ENCODE data around the gene GCAT. TPM values are rescaled to one million over a fixed set of nuclear protein-coding genes. Genes with fewer than 3 reads are reported as not detected.

The GCAT gene
- total and polyA plus RNA-seq, 2 of the 13 experiments (the other 11 are each of a cell fraction or from before 2014, with no cell fraction given) = 28.0 to 50.3 TPM

DNA sequence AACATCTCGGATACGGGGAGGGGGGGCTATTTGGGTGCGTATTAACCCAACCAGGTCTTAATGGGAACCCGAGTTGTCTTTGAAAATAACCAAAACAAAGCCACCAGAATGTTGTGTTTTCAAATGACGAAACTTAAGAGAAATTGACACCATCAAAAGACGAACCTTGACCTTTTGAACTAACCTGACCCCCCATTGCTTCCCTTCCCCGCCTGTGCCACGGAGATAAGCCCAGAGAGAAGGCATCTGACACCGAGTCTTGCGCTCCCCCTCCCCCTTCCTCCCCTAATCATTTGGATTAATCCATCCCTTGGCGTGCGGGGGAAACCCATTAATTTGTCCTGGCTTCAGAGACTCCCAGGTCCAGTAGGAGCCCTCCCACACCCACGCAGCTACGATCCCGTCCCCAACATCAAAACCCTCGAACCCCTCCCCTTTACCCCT lies 4.5 kb upstream of the GCAT start (continued):
- TF ChIP-seq MAFK (conservative IDR thresholded peaks at IDR 0.05 in 1 of 2, IDR thresholded peaks at IDR 0.05 in 1 of 2; ENCODE audit: low read length in 2 of 2) (no peak), MAZ (IDR thresholded peaks at IDR 0.05; ENCODE audit: borderline replicate concordance, low read depth, low read length) (no peak), MAZ (CRISPR knock-in tag; IDR thresholded peaks at IDR 0.05; ENCODE audit: low read depth) (peak; percentile 52), ZNF569 (CRISPR knock-in tag; IDR thresholded peaks at IDR 0.05; ENCODE audit: borderline replicate concordance) (no peak), RBFOX2 (IDR thresholded peaks at IDR 0.05; ENCODE audit: low read depth, low read length) (no peak), ZNF879 (CRISPR knock-in tag; IDR thresholded peaks at IDR 0.05) (no peak), FOXJ3 (CRISPR knock-in tag; IDR thresholded peaks at IDR 0.05; ENCODE audit: borderline replicate concordance) (no peak; the same call in 1 of the 2 replicates), PPARG (CRISPR knock-in tag; conservative IDR thresholded peaks at IDR 0.05) (no peak), ZNF878 (CRISPR knock-in tag; IDR thresholded peaks at IDR 0.05) (0 out of 2 replicates have a peak, but pooled peaks have one; percentile 44), ZNF510 (CRISPR knock-in tag; IDR thresholded peaks at IDR 0.05; ENCODE audit: low read depth) (no peak), ZNF143 (CRISPR knock-in tag; IDR thresholded peaks at IDR 0.05) (no peak), ZFAT (CRISPR knock-in tag; conservative IDR thresholded peaks at IDR 0.05) (no peak), ATF7 (IDR thresholded peaks at IDR 0.05) (no peak), ATF7 (CRISPR knock-in tag; IDR thresholded peaks at IDR 0.05) (no peak), ETV5 (CRISPR knock-in tag; IDR thresholded peaks at IDR 0.05; ENCODE audit: borderline replicate concordance) (no peak; the same call in 1 of the 2 replicates), ARID2 (CRISPR knock-in tag; IDR thresholded peaks at IDR 0.05; ENCODE audit: borderline replicate concordance) (no peak), ZNF292 (CRISPR knock-in tag; IDR thresholded peaks at IDR 0.05; ENCODE audit: borderline replicate concordance, low read depth) (no peak), SMYD3 (CRISPR knock-in tag; IDR thresholded peaks at IDR 0.05) (0 out of 2 replicates have a peak, but pooled peaks have one; percentile 45), REPIN1 (CRISPR knock-in tag; IDR thresholded peaks at IDR 0.05; ENCODE audit: borderline replicate concordance, low read depth) (peak; percentile 70; the same call in 1 of the 2 replicates)
- TF ChIP-seq, protein P1, sequence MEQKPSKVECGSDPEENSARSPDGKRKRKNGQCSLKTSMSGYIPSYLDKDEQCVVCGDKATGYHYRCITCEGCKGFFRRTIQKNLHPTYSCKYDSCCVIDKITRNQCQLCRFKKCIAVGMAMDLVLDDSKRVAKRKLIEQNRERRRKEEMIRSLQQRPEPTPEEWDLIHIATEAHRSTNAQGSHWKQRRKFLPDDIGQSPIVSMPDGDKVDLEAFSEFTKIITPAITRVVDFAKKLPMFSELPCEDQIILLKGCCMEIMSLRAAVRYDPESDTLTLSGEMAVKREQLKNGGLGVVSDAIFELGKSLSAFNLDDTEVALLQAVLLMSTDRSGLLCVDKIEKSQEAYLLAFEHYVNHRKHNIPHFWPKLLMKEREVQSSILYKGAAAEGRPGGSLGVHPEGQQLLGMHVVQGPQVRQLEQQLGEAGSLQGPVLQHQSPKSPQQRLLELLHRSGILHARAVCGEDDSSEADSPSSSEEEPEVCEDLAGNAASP (CRISPR knock-in tag; IDR thresholded peaks at IDR 0.05; ENCODE audit: borderline replicate concordance) = peak; percentile 71; the same call in 1 of the 2 replicates
- TF ChIP-seq, protein P2, sequence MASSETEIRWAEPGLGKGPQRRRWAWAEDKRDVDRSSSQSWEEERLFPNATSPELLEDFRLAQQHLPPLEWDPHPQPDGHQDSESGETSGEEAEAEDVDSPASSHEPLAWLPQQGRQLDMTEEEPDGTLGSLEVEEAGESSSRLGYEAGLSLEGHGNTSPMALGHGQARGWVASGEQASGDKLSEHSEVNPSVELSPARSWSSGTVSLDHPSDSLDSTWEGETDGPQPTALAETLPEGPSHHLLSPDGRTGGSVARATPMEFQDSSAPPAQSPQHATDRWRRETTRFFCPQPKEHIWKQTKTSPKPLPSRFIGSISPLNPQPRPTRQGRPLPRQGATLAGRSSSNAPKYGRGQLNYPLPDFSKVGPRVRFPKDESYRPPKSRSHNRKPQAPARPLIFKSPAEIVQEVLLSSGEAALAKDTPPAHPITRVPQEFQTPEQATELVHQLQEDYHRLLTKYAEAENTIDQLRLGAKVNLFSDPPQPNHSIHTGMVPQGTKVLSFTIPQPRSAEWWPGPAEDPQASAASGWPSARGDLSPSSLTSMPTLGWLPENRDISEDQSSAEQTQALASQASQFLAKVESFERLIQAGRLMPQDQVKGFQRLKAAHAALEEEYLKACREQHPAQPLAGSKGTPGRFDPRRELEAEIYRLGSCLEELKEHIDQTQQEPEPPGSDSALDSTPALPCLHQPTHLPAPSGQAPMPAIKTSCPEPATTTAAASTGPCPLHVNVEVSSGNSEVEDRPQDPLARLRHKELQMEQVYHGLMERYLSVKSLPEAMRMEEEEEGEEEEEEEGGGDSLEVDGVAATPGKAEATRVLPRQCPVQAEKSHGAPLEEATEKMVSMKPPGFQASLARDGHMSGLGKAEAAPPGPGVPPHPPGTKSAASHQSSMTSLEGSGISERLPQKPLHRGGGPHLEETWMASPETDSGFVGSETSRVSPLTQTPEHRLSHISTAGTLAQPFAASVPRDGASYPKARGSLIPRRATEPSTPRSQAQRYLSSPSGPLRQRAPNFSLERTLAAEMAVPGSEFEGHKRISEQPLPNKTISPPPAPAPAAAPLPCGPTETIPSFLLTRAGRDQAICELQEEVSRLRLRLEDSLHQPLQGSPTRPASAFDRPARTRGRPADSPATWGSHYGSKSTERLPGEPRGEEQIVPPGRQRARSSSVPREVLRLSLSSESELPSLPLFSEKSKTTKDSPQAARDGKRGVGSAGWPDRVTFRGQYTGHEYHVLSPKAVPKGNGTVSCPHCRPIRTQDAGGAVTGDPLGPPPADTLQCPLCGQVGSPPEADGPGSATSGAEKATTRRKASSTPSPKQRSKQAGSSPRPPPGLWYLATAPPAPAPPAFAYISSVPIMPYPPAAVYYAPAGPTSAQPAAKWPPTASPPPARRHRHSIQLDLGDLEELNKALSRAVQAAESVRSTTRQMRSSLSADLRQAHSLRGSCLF (CRISPR knock-in tag; IDR thresholded peaks at IDR 0.05; ENCODE audit: borderline replicate concordance) = no peak
- TF ChIP-seq, protein P3, sequence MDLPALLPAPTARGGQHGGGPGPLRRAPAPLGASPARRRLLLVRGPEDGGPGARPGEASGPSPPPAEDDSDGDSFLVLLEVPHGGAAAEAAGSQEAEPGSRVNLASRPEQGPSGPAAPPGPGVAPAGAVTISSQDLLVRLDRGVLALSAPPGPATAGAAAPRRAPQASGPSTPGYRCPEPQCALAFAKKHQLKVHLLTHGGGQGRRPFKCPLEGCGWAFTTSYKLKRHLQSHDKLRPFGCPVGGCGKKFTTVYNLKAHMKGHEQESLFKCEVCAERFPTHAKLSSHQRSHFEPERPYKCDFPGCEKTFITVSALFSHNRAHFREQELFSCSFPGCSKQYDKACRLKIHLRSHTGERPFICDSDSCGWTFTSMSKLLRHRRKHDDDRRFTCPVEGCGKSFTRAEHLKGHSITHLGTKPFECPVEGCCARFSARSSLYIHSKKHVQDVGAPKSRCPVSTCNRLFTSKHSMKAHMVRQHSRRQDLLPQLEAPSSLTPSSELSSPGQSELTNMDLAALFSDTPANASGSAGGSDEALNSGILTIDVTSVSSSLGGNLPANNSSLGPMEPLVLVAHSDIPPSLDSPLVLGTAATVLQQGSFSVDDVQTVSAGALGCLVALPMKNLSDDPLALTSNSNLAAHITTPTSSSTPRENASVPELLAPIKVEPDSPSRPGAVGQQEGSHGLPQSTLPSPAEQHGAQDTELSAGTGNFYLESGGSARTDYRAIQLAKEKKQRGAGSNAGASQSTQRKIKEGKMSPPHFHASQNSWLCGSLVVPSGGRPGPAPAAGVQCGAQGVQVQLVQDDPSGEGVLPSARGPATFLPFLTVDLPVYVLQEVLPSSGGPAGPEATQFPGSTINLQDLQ (CRISPR knock-in tag; IDR thresholded peaks at IDR 0.05) = peak; percentile 56; the same call in 1 of the 2 replicates
